ENCODE data around the gene TPM4.

TPM4 gene

DNA sequence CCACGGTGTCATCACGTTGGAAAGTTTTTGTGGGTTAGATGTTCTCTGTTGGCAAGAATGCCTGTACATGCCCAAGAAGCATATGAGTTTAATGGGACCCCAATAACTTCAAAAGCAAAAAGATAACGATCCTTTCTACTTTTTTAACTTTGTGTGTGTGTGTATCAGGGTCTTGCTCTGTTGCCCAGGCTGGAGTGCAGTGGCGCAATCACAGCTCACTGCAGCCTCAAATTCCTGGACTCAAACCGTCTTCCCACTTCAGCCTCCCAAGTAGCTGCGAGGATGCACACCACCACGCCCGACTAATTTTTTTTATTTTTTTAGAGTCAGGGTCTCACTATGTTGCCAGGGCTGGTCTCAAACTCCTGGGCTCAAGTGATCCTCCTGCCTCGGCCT lies 34.3 kb upstream of the TPM4 start:
- no peak for DNase-seq (ENCODE audit: low read depth)

DNA sequence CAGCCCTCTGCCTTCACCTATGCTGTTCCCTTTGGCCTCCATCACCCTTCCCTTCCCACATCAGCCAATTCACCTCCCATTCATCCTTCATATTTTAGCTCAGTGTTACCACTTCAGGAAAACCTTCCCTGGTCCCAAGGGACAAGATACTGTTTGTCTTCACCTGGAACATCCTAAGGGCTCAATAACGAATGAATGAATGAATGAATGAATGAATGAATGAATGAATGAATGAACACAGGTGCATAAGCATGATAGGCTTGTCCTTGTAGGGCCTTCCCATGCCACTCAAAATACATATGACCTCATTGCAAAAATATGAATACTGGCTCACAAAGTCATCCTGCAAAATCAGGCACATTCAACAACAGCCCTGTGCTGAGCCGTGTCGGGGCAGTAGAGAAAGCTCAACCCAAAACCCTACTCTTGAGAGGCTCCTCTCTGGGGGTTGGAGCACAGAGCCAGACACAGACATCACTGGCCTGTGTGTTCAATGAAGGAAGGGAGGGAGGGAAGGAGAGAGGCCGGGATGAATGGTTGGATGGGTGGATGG lies 33.7 kb upstream of the TPM4 start:
- no peak for DNase-seq (ENCODE audit: low read depth)

- DNase-seq (ENCODE audit: low read depth), result no peak
Observed at GRCh38 chr19:16043156-16043757, 33.0 kb upstream of the TPM4 start.

GRCh38 chr19:16044746-16045145 lies 31.5 kb upstream of the TPM4 start:
- no peak for DNase-seq (ENCODE audit: low read depth)

DNA sequence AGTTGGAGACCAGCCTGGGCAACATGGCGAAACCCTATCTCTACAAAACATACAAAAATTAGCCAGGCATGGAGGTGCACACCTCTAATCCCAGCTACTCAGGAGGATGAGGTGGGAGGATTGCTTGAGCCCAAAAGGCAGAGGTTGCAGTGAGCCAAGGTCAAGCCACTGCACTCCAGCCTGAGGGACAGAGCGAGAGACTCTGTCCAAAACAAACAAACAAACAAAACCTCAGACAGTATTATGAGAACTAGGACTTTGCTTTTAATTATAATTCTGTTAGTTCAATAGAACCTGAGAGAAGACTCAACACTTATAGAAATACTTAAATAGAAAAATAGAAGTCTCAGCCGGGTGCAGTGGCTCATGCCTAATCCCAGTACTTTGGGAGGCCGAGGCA lies 31.1 kb upstream of the TPM4 start:
- no peak for DNase-seq (ENCODE audit: low read depth)

GRCh38 chr19:16045893-16046292 lies 30.4 kb upstream of the TPM4 start:
- DNase-seq (ENCODE audit: low read depth), result no peak

DNA sequence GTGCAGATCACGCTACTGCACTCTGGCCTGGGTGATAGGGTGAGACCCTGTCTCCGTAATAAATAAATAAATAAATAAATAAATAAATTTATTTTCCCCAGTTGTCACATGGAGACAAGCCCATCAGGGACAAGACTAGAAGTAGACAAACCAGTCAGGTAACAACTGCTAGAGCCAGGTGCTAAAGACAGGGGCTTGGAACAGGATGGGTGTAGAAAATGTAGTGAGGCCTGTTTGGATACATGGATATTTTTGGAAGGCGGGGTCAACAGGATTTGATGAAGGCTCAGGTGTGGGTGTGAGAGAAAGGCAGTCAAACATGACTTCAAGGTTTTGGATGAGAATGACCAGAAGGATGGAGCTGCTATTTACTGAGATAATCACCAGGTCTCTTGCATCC lies 27.7 kb upstream of the TPM4 start:
- DNase-seq (ENCODE audit: low read depth), result no peak

DNA sequence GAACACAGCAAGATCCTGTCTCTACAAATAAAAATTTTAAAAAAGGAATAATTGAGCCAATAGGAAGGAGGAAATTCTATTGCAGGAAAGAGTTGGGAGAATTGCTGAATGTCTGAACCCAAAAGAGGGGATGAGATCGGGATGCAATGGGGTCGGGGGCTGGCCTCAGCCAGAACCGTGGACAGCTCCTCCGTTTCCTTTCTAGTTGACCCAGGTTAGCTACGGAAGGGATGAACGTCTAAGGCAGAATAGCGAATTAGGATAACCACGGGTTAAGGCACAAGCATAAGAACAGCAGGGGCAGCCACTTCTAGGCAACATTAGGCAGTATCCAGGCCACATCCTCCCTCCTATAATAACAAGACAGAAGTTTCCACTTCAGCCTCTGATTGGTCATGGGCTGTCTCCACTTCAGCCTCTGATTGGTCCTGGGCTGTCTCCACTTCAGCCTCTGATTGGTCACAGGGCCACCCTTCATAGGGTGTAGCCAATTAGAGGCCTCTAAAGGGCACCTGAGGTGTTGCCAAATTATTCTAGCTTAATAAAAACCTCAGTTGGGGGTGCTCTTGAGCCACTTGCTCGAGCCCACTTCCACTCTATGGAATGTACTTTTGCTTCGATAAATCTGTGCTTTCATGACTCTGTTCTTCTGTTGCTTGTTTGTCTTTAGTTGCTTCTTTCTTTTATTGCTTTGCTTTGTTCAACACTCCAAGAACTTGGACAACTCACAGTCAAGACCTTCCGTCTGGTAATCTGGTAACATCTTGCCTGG lies 24.9 kb upstream of the TPM4 start:
- DNase-seq (ENCODE audit: low read depth), result no peak

- no peak for DNase-seq (ENCODE audit: low read depth)
Observed at GRCh38 chr19:16052353-16052752, 23.9 kb upstream of the TPM4 start.

- DNase-seq (ENCODE audit: low read depth), result no peak
Observed at GRCh38 chr19:16057062-16057461, 19.2 kb upstream of the TPM4 start.

GRCh38 chr19:16060294-16060693 lies 16.0 kb upstream of the TPM4 start:
- no peak for DNase-seq (ENCODE audit: low read depth)

DNA sequence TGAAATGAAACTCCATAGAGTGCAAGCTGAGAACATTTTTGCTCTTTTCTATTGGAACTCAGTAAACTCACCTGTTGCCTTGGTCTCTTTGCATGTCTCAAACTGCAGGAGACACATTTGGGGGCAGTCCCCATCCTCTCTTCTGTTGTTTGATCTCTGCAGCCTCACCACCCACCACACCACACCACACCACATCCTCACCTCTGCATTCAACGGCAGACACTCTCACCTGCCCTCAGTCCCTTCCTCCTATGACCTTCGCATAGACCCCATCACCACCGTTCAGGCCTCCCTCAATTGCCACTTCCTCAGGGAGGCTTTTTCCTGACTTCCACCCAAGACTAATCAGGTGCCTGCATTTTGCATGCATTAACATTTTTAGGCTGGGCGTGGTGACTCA lies 14.4 kb upstream of the TPM4 start:
- DNase-seq (ENCODE audit: low read depth), result no peak

DNA sequence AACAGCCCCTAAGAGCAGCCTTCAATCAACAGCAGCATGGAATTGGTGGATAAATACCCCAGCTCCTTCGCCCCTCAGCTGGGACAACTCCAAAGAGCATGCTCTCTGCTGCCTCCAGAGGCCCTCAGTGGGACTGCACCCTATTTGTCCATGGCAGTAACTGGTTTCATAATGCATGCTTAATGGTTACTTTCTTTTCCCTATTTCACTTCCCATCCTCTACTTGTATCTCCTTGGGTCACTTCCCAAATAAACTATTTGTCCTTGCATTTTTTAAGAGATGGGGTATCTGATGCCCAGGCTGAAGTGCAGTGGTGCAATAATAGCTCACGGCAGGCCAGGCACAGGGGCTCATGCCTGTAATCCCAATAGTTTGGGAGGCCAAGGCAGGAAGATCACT lies 13.5 kb upstream of the TPM4 start:
- DNase-seq (ENCODE audit: low read depth), result peak; percentile 61

DNA sequence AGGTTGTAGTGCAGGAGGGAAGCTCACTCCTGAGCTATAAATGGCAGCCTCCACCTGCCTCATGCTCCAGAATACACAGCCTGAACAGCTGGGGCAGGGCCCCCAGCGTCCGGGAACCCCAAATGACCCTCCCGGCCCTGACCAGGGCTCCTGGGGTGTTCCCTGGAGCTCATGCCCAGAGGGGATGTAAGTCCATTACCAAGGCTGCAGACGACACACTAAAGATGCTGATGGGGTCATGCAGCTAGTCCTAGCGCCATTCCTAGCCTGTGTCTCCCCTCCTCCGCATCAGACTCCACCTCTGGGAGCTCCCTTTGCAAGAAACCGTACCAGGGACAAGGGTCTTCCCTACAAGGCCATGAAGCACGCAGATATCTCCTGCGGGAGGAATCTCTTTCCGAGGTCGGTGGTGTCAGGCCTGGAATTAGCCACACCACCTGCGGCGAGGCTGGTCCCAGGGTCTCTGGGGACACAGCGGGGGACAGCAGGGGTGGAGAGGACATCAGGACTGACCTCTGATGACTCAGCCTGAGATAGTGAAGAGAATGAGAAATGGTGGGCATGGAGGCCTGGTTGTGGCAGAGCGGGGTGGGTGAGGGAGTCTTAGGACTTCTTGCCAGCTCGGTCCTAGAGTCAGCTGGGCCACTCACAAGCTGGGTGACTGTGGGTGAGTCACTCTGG lies 11.9 kb upstream of the TPM4 start:
- no peak for DNase-seq (ENCODE audit: low read depth)

GRCh38 chr19:16066611-16067104 lies 9.6 kb upstream of the TPM4 start:
- DNase-seq (ENCODE audit: low read depth), result no peak

- no peak for DNase-seq (ENCODE audit: low read depth)
Observed at GRCh38 chr19:16067205-16067938, 8.9 kb upstream of the TPM4 start.

DNA sequence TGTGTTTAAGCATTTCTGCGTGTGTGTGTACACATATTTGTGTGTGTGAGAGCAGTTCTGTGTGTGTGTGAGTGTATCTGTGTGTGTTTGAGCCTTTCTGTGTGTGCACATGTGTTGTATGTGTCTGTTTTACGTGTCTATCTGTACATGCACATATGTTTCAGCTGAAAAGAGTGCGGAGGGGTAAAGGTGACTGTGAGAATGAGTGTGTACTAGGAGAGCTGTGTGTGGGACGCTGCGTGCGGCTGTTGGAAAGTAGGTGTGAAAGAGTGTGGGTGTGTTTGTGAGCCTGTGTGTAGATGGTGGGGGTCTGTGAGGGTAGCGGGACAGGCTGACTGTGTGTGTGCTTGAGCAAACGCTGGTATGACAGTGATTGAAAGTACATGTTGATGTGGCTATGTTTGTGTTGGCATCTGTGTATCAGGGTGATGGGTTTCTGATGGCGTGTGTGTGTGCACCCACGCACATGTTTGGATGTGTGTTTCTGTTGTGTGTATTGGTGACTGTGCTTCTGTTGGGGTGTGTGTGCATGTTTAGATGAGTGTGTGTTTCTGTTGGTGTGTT lies 7.5 kb upstream of the TPM4 start:
- DNase-seq (ENCODE audit: low read depth), result no peak

DNA sequence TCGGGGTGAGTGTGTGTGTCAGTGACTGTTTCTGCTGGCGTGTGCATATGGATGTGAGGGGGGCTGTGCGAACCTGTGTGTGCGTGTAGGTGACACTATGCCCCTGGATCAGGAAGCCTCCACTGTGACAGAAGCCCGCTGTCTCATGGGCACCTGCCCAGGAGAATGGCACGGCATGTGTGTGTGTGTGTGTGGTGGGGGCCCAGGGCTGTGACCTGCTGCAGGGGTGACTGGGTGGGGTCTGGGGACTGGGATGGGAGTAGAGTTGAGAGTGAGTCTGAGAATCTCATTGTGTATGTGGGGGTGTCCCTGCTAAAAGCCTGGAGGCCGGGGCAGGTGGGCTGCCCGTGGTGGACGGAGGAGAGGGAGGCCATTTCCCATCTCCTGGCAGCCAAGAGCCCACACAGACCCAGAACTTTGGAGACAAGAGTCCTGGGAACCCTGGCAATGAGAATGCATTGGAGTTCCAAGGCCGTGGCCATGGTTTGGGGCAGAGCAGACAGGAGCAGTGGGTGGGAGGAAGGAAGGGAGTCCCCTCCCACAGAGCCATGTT lies 6.4 kb upstream of the TPM4 start:
- DNase-seq (ENCODE audit: low read depth), result no peak

DNA sequence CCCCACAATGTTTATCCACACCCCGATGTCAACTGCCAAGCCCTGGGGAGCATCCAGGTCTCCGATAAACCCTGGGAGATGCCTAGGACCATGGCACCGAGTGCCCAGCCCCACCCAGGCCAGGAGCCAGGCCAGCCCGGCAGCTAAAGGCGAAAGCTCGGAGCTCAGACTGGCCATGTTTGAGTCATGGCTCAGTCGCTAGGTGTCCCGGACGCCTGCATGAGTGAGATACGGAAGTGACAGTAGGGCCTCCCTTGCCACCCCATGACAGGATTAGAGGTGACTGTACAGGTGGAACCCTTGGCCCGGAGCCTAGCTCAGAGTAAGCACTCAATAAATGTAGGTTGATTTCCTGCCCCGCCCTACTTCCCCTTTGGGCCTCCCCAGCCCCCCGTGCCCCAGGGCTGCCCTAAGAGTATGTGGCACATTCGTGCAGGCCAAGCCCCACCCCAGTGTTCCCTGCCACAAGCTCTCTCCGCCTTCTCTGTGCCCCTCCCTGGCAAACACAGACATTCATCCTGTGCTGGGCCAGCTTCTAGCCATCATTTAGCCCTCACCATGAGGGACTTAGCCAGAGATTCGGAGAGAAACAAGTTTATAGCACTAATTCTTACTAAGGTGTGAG lies 5.8 kb upstream of the TPM4 start:
- peak; percentile 68 for DNase-seq (ENCODE audit: low read depth)

DNA sequence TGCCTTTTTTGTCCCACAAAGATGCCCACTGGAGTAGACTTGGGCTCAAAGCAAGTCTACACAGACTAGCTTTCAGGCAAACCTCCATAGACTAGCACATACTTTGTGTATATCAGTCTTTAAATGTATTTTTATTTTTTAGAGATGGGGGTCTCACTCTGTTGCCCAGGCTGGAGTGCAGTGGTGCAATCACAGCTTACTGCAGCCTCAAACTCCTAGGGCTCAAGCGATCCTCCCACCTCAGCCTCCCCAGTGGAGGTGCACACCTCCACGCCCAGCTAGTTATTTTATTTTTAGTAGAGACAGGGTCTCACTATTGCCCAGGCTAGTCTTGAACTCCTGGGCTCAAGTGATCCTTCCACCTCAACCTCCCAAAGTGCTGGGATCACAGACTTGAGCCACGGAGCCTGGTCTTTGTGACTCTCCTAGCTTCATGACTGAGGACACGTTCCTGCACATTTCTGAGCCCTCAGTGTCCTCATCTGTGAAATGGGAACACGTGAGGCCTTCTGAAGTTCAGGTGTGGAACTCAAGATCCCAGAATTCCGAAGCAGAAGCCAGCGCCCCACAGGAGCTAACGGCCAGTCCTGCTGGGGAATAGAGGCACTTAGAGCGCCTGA lies 5.1 kb upstream of the TPM4 start:
- no peak for DNase-seq (ENCODE audit: low read depth)

GRCh38 chr19:16073481-16073880 lies 2.8 kb upstream of the TPM4 start:
- no peak for DNase-seq (ENCODE audit: low read depth)

Data from activated gamma-delta T cell treated with anti-CD3 and anti-CD28 coated beads, Interleukin-2, amount 50 U/mL, for 16 hours (primary cell).